H9 (cell line): ENCODE results near the gene NARS2. TPM values are rescaled to one million over a fixed set of nuclear protein-coding genes. Genes with fewer than 3 reads are reported as not detected.

ENCODE experiments used
- DNase-seq: peaks from one replicate; pipeline ENCODE4 v3.0.0-alpha.2; 2017
- H2AFZ ChIP-seq: one replicate; pipeline ENCODE4 v1.6.1; 2013; ENCODE audit warnings: mild to moderate bottlenecking, low read length, control low read depth, moderate library complexity
- H2AK5ac ChIP-seq: 2 replicates; pipeline ENCODE4 v1.6.1; 2013; ENCODE audit warnings: low read length, control low read depth, mixed read lengths; ENCODE audit not compliant: insufficient read length
- H2BK120ac ChIP-seq: one replicate; pipeline ENCODE4 v1.6.1; 2013; ENCODE audit warnings: low read depth, mild to moderate bottlenecking, low read length, control low read depth, inconsistent platforms; ENCODE audit not compliant: poor library complexity, severe bottlenecking
- H2BK12ac ChIP-seq: 2 replicates; pipeline ENCODE4 v1.6.1; 2013; ENCODE audit warnings: low read length, control low read depth, mixed read lengths, low read depth; ENCODE audit not compliant: insufficient read length
- H2BK15ac ChIP-seq: 2 replicates; pipeline ENCODE4 v1.6.1; 2013; ENCODE audit warnings: low read depth, low read length, control low read depth
- H2BK20ac ChIP-seq: one replicate; pipeline ENCODE4 v1.6.1; 2013; ENCODE audit warnings: low read depth, mild to moderate bottlenecking, low read length, control low read depth, inconsistent platforms; ENCODE audit not compliant: poor library complexity, severe bottlenecking
- H2BK5ac ChIP-seq: 2 replicates; pipeline ENCODE4 v1.6.1; 2013; ENCODE audit warnings: low read length, control low read depth, mixed read lengths; ENCODE audit not compliant: insufficient read length
- H3K14ac ChIP-seq: 2 replicates; pipeline ENCODE4 v1.6.1; 2013; ENCODE audit warnings: low read length, control low read depth; ENCODE audit not compliant: insufficient read depth
- H3K18ac ChIP-seq: 2 replicates; pipeline ENCODE4 v1.6.1; 2013; ENCODE audit warnings: low read depth, mild to moderate bottlenecking, mixed read lengths, low read length, control low read depth; ENCODE audit not compliant: insufficient read length
- H3K23ac ChIP-seq: 2 replicates; pipeline ENCODE4 v1.6.1; 2013; ENCODE audit warnings: low read length, control low read depth, mixed read lengths, low read depth; ENCODE audit not compliant: insufficient read length
- H3K23me2 ChIP-seq: 2 replicates; pipeline ENCODE4 v1.6.1; 2013; ENCODE audit warnings: low read depth, mild to moderate bottlenecking, mixed read lengths, low read length, control low read depth; ENCODE audit not compliant: insufficient read length, poor library complexity, severe bottlenecking
- H3K27ac ChIP-seq: 2 replicates; pipeline ENCODE4 v1.5.1; 2013; ENCODE audit warnings: low read length, control low read depth, mixed read lengths, low read depth; ENCODE audit not compliant: insufficient read length
- H3K27me3 ChIP-seq: 2 replicates; pipeline ENCODE4 v1.6.1; 2013; ENCODE audit warnings: low read length, control low read depth, inconsistent platforms; ENCODE audit not compliant: insufficient read depth
- H3K4ac ChIP-seq: 2 replicates; pipeline ENCODE4 v1.6.1; 2013; ENCODE audit warnings: low read depth, mild to moderate bottlenecking, control low read depth, inconsistent platforms, low read length, moderate library complexity
- H3K4me1 ChIP-seq: 2 replicates; pipeline ENCODE4 v1.6.1; 2013; ENCODE audit warnings: low read length, control low read depth, inconsistent platforms; ENCODE audit not compliant: insufficient read depth
- H3K4me2 ChIP-seq: 2 replicates; pipeline ENCODE4 v1.6.1; 2013; ENCODE audit warnings: low read length, control low read depth, mixed read lengths; ENCODE audit not compliant: insufficient read length, insufficient read depth
- H3K56ac ChIP-seq: 2 replicates; pipeline ENCODE4 v1.6.1; 2013; ENCODE audit warnings: low read depth, mild to moderate bottlenecking, mixed read lengths, low read length, control low read depth; ENCODE audit not compliant: insufficient read length
- H3K79me1 ChIP-seq: 2 replicates; pipeline ENCODE4 v1.6.1; 2013; ENCODE audit warnings: low read depth, mild to moderate bottlenecking, moderate library complexity, low read length, control low read depth, inconsistent platforms; ENCODE audit not compliant: insufficient read depth, poor library complexity, severe bottlenecking
- H3K79me2 ChIP-seq: 2 replicates; pipeline ENCODE4 v1.6.1; 2013; ENCODE audit warnings: low read length, control low read depth, inconsistent platforms; ENCODE audit not compliant: insufficient read depth
- H3K9ac ChIP-seq: 2 replicates; pipeline ENCODE4 v1.6.1; 2013; ENCODE audit warnings: low read length, control low read depth, mixed read lengths; ENCODE audit not compliant: insufficient read length; ENCODE audit errors: extremely low read depth
- H3K9me3 ChIP-seq: one replicate; pipeline ENCODE4 v1.6.1; 2013; ENCODE audit warnings: low read depth, low read length, inconsistent platforms; ENCODE audit not compliant: control insufficient read depth
- H3T11ph ChIP-seq: one replicate; pipeline ENCODE4 v1.6.1; 2013; ENCODE audit warnings: mild to moderate bottlenecking, low read length, control low read depth, inconsistent platforms
- H4K20me1 ChIP-seq: one replicate; pipeline ENCODE4 v1.6.1; 2013; ENCODE audit not compliant: control insufficient read depth, insufficient read length, insufficient read depth
- H4K5ac ChIP-seq: 2 replicates; pipeline ENCODE4 v1.6.1; 2013; ENCODE audit warnings: low read depth, mild to moderate bottlenecking, mixed read lengths, low read length, control low read depth; ENCODE audit not compliant: insufficient read length
- H4K8ac ChIP-seq: replicated peaks from 2 replicates; pipeline ENCODE4 v1.6.1; 2013; ENCODE audit warnings: low read length, control low read depth, mixed read lengths, low read depth; ENCODE audit not compliant: insufficient read length
- H4K91ac ChIP-seq: 2 replicates; pipeline ENCODE4 v1.6.1; 2013; ENCODE audit warnings: low read depth, mild to moderate bottlenecking, moderate library complexity, mixed read lengths, low read length, control low read depth; ENCODE audit not compliant: insufficient read length
- H3K27ac Mint-ChIP-seq, 3 experiments: 2 replicates in 2 of 3; 3 replicates in 1 of 3; pipeline ENCODE4 v1.8.0; 2020 to 2021; ENCODE audit warnings: mixed read lengths in 3 of 3, mild to moderate bottlenecking in 1 of 3, moderate library complexity in 1 of 3
- H3K27me3 Mint-ChIP-seq: 2 replicates; pipeline ENCODE4 v1.8.0; 2021; ENCODE audit warnings: low read depth, mild to moderate bottlenecking, moderate library complexity, mixed read lengths
- H3K36me3 Mint-ChIP-seq, 3 experiments: 2 replicates in 2 of 3; 3 replicates in 1 of 3; pipeline ENCODE4 v1.8.0; 2020 to 2021; ENCODE audit warnings: low read depth in 3 of 3, mixed read lengths in 3 of 3; ENCODE audit not compliant: insufficient read depth in 1 of 3
- H3K4me1 Mint-ChIP-seq, 2 experiments: 2 replicates each; pipeline ENCODE4 v1.8.0; 2020; ENCODE audit warnings: mixed read lengths in 2 of 2
- H3K4me3 Mint-ChIP-seq, 2 experiments: 2 replicates in 1 of 2; 3 replicates in 1 of 2; pipeline ENCODE4 v1.8.0; 2020 to 2021; ENCODE audit warnings: mild to moderate bottlenecking in 2 of 2, mixed read lengths in 2 of 2, moderate library complexity in 1 of 2
- H3K9me3 Mint-ChIP-seq, 2 experiments: 2 replicates in 1 of 2; 3 replicates in 1 of 2; pipeline ENCODE4 v1.8.0; 2020; ENCODE audit warnings: mild to moderate bottlenecking in 2 of 2, mixed read lengths in 2 of 2, moderate library complexity in 1 of 2
- WGBS: extraction: QIAGEN DNeasy Blood & Tissue Kit; methylation state at CpG from one replicate; pipeline ENCODE4 v1.1.7; 2013; ENCODE audit warnings: missing lambda C conversion rate, low lambda C conversion rate, mixed read lengths; ENCODE audit not compliant: insufficient read length; ENCODE audit errors: extremely low coverage; 5-methylcytosine and 5-hydroxymethylcytosine counted together
- total RNA-seq: library from RNA; stranded (reverse); gene quantifications from 2 replicates; pipeline ENCODE4 v1.2.1, GENCODE V29; 2021
- TF ChIP-seq, protein P1 (sequence below): fragments of 200-600 bp; sonication (generic); conservative IDR thresholded peaks from 3 replicates; pipeline ENCODE4 v1.8.0; 2021; ENCODE audit warnings: antibody characterized with exemption, mild to moderate bottlenecking

Gene NARS2
- total RNA-seq, 1 experiment from 2014 or later: 29.7 TPM

DNA sequence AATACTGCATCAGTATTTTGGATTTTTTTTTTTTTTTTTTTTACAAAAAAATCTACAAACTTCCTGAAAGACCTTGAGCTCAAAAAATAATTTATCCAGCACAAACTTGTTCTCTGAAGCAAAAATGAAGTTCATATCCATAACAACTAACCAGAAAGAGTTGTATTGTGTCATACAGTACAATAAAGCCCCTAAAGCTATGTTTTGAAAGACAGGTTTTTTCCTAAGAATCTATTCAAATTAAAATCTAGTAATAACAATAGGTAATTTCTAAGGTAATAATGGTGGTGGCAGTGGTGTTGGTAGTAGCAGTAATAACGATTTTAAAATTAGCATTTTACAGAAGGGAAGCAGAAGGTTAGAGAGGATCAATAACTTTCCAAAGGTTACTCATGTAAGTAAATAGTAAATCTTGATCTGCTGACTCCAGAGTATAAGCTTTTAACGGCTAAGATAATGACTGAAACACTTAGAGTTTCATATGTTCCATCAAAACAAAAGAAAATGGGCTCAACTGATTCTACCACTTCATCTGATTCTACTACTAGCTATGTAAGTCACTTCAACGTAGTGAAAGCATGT, 103.7 kb downstream of the NARS2 start:
- Histone ChIP-seq H3K4me1 (no peaks in the 10 kb centered on the region), H3K23ac (no peak overlapping the region), H3K27me3 (no peaks in the 10 kb centered on the region), H2BK12ac (no peak overlapping the region), H3K79me2 (no peaks in the 10 kb centered on the region), H3K9me3 (no peaks in the 10 kb centered on the region), H4K20me1 (no peaks in the 10 kb centered on the region), H2AFZ (no peak overlapping the region), H2BK15ac (no peak overlapping the region), H3K4ac (no peak overlapping the region), H3K27ac (no peak overlapping the region), H3K79me1 (no peaks in the 10 kb centered on the region), H3K9ac (no peak overlapping the region), H3K23me2 (no peaks in the 10 kb centered on the region), H2BK20ac (no peak overlapping the region), H2BK120ac (no peak overlapping the region), H3K4me2 (no peak overlapping the region), H4K5ac (no peak overlapping the region), H3T11ph (no peak overlapping the region), H3K18ac (no peak overlapping the region), H3K14ac (no peak overlapping the region), H4K8ac (no peak overlapping the region), H3K56ac (no peak overlapping the region), H2AK5ac (no peak overlapping the region), H2BK5ac (no peak overlapping the region), H4K91ac (no peak overlapping the region)
- DNase-seq: no peak
- peaks cover 0 to 3% of the 10 kb centered on the region in 2 experiments; a peak in 2 of 5 replicates for H3K9me3 Mint-ChIP-seq
- WGBS: no CpG with 5 or more reads among the region's 3 CpGs
- TF ChIP-seq, protein P1, sequence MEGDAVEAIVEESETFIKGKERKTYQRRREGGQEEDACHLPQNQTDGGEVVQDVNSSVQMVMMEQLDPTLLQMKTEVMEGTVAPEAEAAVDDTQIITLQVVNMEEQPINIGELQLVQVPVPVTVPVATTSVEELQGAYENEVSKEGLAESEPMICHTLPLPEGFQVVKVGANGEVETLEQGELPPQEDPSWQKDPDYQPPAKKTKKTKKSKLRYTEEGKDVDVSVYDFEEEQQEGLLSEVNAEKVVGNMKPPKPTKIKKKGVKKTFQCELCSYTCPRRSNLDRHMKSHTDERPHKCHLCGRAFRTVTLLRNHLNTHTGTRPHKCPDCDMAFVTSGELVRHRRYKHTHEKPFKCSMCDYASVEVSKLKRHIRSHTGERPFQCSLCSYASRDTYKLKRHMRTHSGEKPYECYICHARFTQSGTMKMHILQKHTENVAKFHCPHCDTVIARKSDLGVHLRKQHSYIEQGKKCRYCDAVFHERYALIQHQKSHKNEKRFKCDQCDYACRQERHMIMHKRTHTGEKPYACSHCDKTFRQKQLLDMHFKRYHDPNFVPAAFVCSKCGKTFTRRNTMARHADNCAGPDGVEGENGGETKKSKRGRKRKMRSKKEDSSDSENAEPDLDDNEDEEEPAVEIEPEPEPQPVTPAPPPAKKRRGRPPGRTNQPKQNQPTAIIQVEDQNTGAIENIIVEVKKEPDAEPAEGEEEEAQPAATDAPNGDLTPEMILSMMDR: no peak
- H3K4me1 Mint-ChIP-seq: peaks cover 11 to 17% of the 10 kb centered on the region in 2 experiments
- H3K27ac Mint-ChIP-seq: peak overlapping the region in 1 of 3 experiments; percentile 90; a peak in 1 of 7 replicates
- H3K27me3 Mint-ChIP-seq: no peaks in the 10 kb centered on the region
- H3K36me3 Mint-ChIP-seq: peaks cover 8 to 22% (median 15%) of the 10 kb centered on the region in 3 experiments
- no peak overlapping the region for H3K4me3 Mint-ChIP-seq
